Epithelial cell of proximal tubule (primary cell): ENCODE data around the gene MARCO. TPM values are rescaled to one million over a fixed set of nuclear protein-coding genes. Genes with fewer than 3 reads are reported as not detected.

Experiments used
- DNase-seq: peaks from one replicate; pipeline ENCODE4 v3.0.0-alpha.2; 2011; ENCODE audit warnings: low read depth
- H3K4me3 ChIP-seq: 2 replicates; pipeline ENCODE4 v1.5.1; 2011; ENCODE audit warnings: low read depth, mild to moderate bottlenecking, low read length
- total RNA-seq: library from RNA; depleted of rRNA; stranded (reverse); fragments of >200 nt; gene quantifications from 2 replicates; pipeline ENCODE4 v1.2.3, GENCODE V29; 2015
- TF ChIP-seq, protein P1 (sequence below): conservative IDR thresholded peaks from 2 replicates; pipeline ENCODE4 v1.5.1; 2012; ENCODE audit warnings: low read depth, mild to moderate bottlenecking, low read length

Gene MARCO
- not detected in 2 replicates for total RNA-seq

GRCh38 chr2:118942031-118942430, at the start of gene MARCO:
Gene MARCO, plus strand, starts transcription at chr2:118942194. Its CDS starts 107 bp downstream, at chr2:118942301.
- no peak within 1 kb of the TSS for H3K4me3 ChIP-seq

DNA sequence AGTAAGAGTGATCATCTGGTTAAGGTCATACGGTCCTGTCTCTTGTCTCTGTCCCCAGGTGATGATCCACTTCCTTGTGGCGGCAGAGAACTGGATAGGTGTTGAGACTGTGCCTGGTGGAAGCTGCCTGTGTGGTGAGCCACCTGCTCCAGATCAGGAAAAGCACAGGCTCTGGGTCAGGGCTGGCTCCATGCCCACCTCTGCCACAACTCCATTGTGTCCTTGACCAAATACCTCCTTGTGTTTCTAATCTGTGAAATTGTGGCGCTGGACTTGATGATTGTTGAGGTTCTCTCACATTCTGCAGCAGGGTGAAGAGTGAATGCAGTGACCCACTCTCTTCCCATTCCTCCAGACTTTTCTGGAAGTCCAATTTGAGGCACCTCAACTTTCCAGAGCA, 48.9 kb upstream of the MARCO start:
- TF ChIP-seq, protein P1, sequence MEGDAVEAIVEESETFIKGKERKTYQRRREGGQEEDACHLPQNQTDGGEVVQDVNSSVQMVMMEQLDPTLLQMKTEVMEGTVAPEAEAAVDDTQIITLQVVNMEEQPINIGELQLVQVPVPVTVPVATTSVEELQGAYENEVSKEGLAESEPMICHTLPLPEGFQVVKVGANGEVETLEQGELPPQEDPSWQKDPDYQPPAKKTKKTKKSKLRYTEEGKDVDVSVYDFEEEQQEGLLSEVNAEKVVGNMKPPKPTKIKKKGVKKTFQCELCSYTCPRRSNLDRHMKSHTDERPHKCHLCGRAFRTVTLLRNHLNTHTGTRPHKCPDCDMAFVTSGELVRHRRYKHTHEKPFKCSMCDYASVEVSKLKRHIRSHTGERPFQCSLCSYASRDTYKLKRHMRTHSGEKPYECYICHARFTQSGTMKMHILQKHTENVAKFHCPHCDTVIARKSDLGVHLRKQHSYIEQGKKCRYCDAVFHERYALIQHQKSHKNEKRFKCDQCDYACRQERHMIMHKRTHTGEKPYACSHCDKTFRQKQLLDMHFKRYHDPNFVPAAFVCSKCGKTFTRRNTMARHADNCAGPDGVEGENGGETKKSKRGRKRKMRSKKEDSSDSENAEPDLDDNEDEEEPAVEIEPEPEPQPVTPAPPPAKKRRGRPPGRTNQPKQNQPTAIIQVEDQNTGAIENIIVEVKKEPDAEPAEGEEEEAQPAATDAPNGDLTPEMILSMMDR: no peak
- no peak for DNase-seq
- no peak overlapping the region for H3K4me3 ChIP-seq

More at GRCh38 chr2:118942031-118942430, at the start of gene MARCO:
- TF ChIP-seq, protein P1: no peak
- no peak for DNase-seq

DNA sequence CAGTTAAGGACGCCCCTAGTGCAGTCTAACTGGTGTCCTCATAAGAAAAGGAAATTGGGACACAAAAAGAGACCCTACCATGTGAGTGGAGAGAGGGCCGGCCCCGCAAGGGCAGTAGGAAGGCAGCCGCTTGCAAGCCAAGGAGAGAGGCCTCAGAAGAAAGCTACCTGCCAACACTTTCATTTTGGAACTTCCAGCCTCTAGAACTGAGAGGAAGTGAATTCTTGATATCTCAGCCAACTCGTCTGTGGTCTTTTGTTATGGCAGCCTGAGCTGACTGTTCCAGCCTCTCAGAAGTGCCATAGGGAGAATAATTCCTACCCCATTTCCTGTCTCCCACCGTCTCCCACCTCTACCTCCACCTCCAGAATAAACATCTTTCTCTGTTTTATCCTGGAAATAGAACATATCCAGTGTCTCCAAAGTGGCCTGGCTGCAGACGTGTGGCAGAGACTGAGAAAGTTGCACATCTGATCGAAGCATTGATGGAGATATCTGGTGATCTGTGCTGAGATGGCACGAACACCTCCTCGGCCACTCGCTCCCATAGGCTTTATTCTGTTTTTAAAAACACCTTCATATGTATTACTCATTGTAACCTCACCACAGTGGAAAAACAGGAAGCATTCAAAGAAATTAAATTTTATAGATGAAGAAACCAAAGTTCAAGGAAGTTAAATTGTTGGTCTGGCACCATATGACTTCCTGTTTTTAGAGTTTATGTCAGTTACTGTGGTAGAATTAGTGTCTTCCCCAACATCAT, 39.5 kb upstream of the MARCO start:
- DNase-seq: no peak
- TF ChIP-seq, protein P1: no peak
- H3K4me3 ChIP-seq: no peak overlapping the region

DNA sequence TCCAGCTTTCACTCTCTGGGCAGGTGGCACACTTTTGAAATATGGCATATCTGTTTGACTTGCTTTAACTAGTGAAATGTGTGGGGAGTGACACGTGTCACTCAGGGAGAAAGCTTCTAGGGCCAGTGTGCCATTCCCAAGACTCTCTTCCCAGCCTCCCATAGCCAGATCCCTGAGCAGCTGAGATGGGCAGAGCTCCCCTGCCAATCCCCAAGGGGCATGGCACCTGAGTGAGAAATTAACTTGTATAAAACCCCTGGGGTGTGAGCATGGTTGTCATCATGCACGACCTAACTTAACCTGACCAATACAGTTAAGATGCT, 39.0 kb upstream of the MARCO start:
- no peak for DNase-seq
- H3K4me3 ChIP-seq: no peak overlapping the region
- TF ChIP-seq, protein P1: no peak

- no peak for DNase-seq
- H3K4me3 ChIP-seq: no peak overlapping the region
- TF ChIP-seq, protein P1: no peak
These were observed 38.2 kb upstream of the MARCO start for GRCh38 chr2:118903551-118904479.

- no peak overlapping the region for H3K4me3 ChIP-seq
- no peak for DNase-seq
- TF ChIP-seq, protein P1: no peak
These were observed 36.8 kb upstream of the MARCO start for GRCh38 chr2:118905206-118905605.
